HG03432 (cell line): Measurements from ENCODE around the gene IRX6.

Source experiments
- ATAC-seq: cut with Tn5 transposase; IDR thresholded peaks from one replicate; pipeline ENCODE4 v1.9.1; 2021; ENCODE audit warnings: mild to moderate bottlenecking, moderate library complexity; ENCODE audit not compliant: unreplicated experiment

The IRX6 gene

DNA sequence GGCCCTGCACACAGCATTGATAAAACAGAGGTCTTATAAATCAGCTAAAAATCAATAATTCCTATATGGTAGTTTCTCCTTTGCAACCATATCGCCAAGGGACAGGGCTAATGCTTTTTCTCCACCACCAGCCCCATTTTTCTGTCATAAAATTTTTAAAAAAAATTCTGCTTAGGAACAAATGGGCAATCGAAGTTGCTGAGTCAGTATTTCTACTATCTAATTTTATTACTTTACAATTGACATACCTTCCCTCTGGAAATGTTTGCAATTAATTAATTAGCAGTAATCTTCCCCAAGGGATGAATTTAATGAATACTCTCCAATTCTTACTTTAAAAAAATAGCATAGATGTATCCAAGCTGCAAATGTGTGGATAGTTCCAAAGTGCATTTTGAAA lies 1.7 kb upstream of the IRX6 start:
- ATAC-seq, result no peak

DNA sequence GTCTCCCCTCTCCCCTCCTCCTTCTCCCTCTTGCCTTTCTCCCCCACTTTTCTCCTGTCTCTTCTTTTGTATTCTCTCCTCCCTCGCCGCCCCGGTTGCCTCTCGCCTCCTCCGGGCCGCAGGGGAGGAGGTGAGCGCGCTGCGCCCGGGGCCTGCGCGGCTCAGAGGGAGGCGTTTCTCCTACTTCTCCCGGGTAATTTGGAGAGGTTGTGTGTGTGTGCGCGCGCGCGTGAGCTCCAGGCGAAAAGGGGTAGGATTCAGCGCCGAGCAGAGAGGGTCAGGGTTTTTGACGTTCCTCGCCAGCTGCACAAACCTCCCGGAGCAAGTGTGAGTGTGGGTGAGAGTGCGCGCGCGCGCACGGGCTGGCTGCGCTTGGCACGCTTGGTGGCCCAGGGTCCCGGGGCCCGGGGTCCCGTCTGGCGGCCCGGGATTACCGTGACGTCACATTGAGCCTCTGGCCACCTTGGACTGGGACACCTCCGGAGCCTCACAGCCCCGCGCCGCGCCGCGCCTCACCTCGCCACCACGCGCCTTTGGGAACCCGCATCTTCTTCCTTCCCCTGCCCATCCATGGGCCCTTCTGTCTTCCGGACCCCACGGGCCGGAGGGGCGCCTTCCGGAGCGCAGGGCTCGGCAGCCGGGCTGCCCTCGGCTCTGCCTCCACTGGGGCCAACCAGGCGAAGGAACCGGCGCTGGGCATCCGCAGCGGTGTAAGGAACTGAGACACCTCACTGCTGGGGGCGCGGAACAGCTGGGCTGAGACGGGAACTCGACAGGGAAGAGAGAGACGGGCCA lies 479 bp downstream of the IRX6 start:
- ATAC-seq, result no peak

DNA sequence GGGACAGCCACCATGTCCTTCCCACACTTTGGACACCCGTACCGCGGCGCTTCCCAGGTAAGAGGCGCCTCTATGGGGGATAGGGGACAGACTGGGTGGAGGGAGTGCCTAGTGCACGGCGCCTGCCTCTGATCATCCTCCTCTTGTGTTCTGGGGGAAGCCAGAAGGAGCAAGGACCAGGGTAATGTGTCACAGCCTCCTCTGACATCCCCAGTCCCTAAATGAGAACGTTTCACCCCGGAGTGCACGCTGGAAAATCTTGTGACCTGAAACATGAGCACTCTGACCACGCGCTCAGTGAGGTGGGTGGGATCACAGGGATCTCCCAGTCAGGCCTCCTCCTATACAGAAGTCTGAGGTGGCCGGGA lies 1.1 kb downstream of the IRX6 start:
- ATAC-seq, result no peak

GRCh38 chr16:55325458-55326109 lies 1.6 kb downstream of the IRX6 start:
- ATAC-seq, result no peak

- ATAC-seq, result no peak
Observed at GRCh38 chr16:55326261-55327092, 2.5 kb downstream of the IRX6 start.

DNA sequence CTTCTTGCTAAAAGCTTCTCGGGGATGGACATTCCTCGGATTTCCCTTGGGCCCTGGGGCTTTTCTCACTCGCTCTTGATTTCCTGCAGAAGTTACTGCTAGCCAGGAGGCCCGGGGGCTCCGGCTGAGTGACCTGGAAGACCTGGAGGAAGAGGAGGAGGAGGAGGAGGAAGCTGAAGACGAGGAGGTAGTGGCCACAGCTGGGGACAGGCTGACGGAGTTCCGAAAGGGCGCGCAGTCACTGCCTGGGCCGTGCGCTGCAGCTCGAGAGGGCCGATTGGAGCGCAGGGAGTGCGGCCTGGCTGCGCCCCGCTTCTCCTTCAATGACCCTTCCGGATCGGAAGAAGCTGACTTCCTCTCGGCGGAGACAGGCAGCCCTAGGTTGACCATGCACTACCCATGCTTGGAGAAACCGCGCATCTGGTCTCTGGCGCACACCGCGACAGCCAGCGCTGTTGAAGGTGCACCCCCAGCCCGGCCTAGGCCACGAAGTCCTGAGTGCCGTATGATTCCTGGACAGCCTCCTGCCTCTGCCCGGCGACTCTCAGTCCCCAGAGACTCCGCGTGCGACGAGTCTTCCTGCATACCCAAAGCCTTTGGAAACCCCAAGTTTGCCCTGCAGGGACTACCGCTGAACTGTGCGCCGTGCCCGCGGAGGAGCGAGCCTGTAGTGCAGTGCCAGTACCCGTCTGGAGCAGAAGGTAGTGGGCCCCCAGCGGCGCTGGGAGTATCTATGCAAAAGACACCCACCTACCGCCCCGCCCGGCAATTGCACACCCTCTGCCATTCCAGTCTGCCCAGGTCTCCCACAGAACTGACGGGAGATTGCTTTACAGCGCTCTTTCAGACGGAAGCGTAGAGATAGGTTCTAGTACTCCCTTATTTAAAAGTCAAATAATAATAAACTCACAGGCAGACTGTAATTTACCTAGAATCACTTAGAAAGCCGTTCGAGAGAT lies 4.9 kb downstream of the IRX6 start:
- no peak for ATAC-seq

GRCh38 chr16:55329791-55330428 lies 5.9 kb downstream of the IRX6 start:
- no peak for ATAC-seq

- no peak for ATAC-seq
Observed at GRCh38 chr16:55330781-55331647, 7.0 kb downstream of the IRX6 start.

- ATAC-seq, result no peak
Observed at GRCh38 chr16:55331648-55332185, 7.7 kb downstream of the IRX6 start.

- ATAC-seq, result no peak
Observed at GRCh38 chr16:55333684-55334083, 9.7 kb downstream of the IRX6 start.

DNA sequence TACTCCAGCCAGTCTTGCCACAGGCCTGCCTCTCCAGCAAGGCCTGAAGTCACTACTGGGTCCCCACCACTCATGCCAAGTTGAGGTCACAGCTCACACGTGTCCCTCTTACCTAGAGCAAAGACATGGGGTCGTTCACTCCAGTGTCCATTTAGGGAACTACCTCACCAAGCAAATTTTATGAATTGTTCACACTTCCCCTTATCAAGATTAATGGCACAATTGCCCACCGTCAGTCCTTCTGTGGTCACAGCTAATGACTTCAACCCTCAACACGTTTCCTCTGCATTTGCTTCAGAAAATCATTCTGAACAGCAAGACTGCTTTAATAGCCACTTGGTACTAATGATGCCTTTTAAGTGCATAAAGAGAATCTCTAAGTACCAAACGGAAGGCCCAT lies 14.6 kb downstream of the IRX6 start:
- no peak for ATAC-seq

- ATAC-seq, result no peak
Observed at GRCh38 chr16:55340445-55340844, 16.4 kb downstream of the IRX6 start.

- ATAC-seq, result no peak
Observed at GRCh38 chr16:55341681-55342080, 17.7 kb downstream of the IRX6 start.

GRCh38 chr16:55346475-55346874 lies 22.5 kb downstream of the IRX6 start:
- no peak for ATAC-seq

- no peak for ATAC-seq
Observed at GRCh38 chr16:55349867-55350266, 25.9 kb downstream of the IRX6 start.

GRCh38 chr16:55350984-55351383 lies 27.0 kb downstream of the IRX6 start:
- ATAC-seq, result no peak

DNA sequence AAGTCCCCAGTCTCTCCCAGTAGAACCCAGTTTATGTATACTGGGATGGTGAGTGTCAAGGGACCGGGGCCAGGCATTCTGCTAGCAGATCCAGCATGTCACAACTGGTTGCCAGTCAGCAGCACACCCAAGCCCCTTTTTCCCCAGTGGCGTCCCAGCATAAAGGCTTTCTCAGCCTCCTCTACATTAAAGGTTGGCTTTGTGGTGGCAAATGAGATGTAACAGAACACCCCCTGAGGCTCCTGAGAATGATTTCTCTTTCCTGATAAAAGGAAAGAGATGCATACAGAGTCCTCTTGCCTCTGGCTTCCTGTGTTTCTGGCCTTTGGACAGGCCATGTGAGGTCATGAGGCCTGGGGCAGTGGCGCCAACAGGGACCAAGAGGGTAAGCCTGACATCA lies 27.9 kb downstream of the IRX6 start:
- no peak for ATAC-seq

DNA sequence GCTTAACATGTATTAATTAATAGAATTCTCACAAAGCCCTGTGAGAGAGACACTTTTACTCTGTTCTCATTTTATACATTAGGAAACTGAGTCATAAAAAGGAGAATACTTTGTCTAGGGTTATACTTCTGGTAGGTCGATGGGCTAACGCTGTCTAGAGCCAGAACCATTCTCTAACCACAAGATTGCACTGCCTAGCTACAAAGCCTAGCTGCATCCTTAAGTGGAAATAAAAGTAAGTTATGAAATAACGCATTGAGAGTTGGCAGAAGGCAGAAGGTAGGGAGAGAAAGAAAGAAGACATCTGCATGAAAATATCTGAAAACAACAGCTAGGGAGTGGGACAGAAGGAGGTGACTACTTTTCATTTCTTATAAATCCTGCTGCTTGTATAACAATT lies 33.2 kb downstream of the IRX6 start:
- ATAC-seq, result no peak

GRCh38 chr16:55359946-55360345 lies 35.9 kb downstream of the IRX6 start:
- no peak for ATAC-seq
